ENCODE data around the gene SAP30BP. TPM values are rescaled to one million over a fixed set of nuclear protein-coding genes. Genes with fewer than 3 reads are reported as not detected.

SAP30BP gene
- total and polyA plus RNA-seq, 2 experiments from 2014 or later, result 44.9 to 97.9 TPM

GRCh38 chr17:75633486-75634375 is 33.4 kb upstream of the SAP30BP start:
- Histone ChIP-seq H3K9me2 (ENCODE audit: insufficient read depth) (no peaks in the 10 kb centered on the region), H3K79me2 (replicated peaks; ENCODE audit: insufficient read depth) (no peaks in the 10 kb centered on the region), H3F3A (replicated peaks; ENCODE audit: low read depth) (no peaks in the 10 kb centered on the region), H3K4me3 (peak overlapping the region; percentile 43), H3K36me3 (ENCODE audit: insufficient read depth) (no peaks in the 10 kb centered on the region), H3K27me3 (ENCODE audit: insufficient read depth) (no peaks in the 10 kb centered on the region), H3K4me1 (ENCODE audit: insufficient read depth) (peaks cover 9% of the 10 kb centered on the region), H3K27ac (ENCODE audit: low read depth) (no peak overlapping the region), H3K4me2 (peak overlapping the region; percentile 69), H4K20me1 (replicated peaks; ENCODE audit: insufficient read depth) (no peaks in the 10 kb centered on the region; the same call in 1 of the 2 replicates), H2AFZ (no peak overlapping the region)
- H3K9me3 Mint-ChIP-seq, result no peaks in the 10 kb centered on the region
- TF ChIP-seq POLR2AphosphoS5 (IDR thresholded peaks at IDR 0.05; ENCODE audit: low read depth) (no peak), EZH2 (IDR thresholded peaks at IDR 0.05; ENCODE audit: low read depth, unreplicated experiment) (no peak), EZH2phosphoT487 (IDR thresholded peaks at IDR 0.05; ENCODE audit: unreplicated experiment) (no peak), CREB1 (CRISPR knock-in tag; IDR thresholded peaks at IDR 0.05; ENCODE audit: low read depth) (0 out of 2 replicates have a peak, but pooled peaks have one; percentile 7), CTCF (conservative IDR thresholded peaks at IDR 0.05; ENCODE audit: low read depth in 2 of 2) (peak; percentile 65 to 77), ZNF331 (CRISPR knock-in tag; IDR thresholded peaks at IDR 0.05; ENCODE audit: low read depth) (no peak)
- TF ChIP-seq, protein P1, sequence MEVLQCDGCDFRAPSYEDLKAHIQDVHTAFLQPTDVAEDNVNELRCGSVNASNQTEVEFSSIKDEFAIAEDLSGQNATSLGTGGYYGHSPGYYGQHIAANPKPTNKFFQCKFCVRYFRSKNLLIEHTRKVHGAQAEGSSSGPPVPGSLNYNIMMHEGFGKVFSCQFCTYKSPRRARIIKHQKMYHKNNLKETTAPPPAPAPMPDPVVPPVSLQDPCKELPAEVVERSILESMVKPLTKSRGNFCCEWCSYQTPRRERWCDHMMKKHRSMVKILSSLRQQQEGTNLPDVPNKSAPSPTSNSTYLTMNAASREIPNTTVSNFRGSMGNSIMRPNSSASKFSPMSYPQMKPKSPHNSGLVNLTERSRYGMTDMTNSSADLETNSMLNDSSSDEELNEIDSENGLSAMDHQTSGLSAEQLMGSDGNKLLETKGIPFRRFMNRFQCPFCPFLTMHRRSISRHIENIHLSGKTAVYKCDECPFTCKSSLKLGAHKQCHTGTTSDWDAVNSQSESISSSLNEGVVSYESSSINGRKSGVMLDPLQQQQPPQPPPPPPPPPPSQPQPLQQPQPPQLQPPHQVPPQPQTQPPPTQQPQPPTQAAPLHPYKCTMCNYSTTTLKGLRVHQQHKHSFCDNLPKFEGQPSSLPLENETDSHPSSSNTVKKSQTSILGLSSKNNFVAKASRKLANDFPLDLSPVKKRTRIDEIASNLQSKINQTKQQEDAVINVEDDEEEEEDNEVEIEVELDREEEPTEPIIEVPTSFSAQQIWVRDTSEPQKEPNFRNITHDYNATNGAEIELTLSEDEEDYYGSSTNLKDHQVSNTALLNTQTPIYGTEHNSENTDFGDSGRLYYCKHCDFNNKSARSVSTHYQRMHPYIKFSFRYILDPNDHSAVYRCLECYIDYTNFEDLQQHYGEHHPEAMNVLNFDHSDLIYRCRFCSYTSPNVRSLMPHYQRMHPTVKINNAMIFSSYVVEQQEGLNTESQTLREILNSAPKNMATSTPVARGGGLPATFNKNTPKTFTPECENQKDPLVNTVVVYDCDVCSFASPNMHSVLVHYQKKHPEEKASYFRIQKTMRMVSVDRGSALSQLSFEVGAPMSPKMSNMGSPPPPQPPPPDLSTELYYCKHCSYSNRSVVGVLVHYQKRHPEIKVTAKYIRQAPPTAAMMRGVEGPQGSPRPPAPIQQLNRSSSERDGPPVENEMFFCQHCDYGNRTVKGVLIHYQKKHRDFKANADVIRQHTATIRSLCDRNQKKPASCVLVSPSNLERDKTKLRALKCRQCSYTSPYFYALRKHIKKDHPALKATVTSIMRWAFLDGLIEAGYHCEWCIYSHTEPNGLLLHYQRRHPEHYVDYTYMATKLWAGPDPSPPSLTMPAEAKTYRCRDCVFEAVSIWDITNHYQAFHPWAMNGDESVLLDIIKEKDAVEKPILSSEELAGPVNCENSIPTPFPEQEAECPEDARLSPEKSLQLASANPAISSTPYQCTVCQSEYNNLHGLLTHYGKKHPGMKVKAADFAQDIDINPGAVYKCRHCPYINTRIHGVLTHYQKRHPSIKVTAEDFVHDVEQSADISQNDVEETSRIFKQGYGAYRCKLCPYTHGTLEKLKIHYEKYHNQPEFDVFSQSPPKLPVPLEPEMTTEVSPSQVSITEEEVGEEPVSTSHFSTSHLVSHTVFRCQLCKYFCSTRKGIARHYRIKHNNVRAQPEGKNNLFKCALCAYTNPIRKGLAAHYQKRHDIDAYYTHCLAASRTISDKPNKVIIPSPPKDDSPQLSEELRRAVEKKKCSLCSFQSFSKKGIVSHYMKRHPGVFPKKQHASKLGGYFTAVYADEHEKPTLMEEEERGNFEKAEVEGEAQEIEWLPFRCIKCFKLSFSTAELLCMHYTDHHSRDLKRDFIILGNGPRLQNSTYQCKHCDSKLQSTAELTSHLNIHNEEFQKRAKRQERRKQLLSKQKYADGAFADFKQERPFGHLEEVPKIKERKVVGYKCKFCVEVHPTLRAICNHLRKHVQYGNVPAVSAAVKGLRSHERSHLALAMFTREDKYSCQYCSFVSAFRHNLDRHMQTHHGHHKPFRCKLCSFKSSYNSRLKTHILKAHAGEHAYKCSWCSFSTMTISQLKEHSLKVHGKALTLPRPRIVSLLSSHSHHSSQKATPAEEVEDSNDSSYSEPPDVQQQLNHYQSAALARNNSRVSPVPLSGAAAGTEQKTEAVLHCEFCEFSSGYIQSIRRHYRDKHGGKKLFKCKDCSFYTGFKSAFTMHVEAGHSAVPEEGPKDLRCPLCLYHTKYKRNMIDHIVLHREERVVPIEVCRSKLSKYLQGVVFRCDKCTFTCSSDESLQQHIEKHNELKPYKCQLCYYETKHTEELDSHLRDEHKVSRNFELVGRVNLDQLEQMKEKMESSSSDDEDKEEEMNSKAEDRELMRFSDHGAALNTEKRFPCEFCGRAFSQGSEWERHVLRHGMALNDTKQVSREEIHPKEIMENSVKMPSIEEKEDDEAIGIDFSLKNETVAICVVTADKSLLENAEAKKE (CRISPR knock-in tag; IDR thresholded peaks at IDR 0.05), result no peak
- H3K4me1 Mint-ChIP-seq, result peaks cover 22% of the 10 kb centered on the region
- DNase-seq (ENCODE audit: low spot score), result peak; percentile 97
- H3K36me3 Mint-ChIP-seq (ENCODE audit: low read depth), result peaks cover 5% of the 10 kb centered on the region; the same call in 1 of the 3 replicates
- no peak overlapping the region for H3K27ac Mint-ChIP-seq
- peak overlapping the region; percentile 37 for H3K4me3 Mint-ChIP-seq
- H3K27me3 Mint-ChIP-seq (ENCODE audit: insufficient read depth, low read depth, poor library complexity), result peaks cover 21% of the 10 kb centered on the region
- peak; percentile 80 for ATAC-seq

Data from GM23338 (cell line).